Activated naive CD8-positive, alpha-beta T cell treated with anti-CD3 and anti-CD28 coated beads, Interleukin-2, amount 10 ng/mL, durations not matched to agents 7 days and 5 days (primary cell): Measurements from ENCODE around the gene AFG3L2. TPM values are rescaled to one million over a fixed set of nuclear protein-coding genes. Genes with fewer than 3 reads are reported as not detected.
"Not testable (repeated sequence)": the region's sequence is repeated elsewhere in the genome, so short reads cannot be mapped to it uniquely, and the experiment has no call there.

ENCODE experiments used
- ATAC-seq: fragments of 150-1000 bp; cut with Tn5 transposase; one replicate; pipeline ENCODE4 v1.10.0; 2021; ENCODE audit warnings: low read depth, moderate library complexity
- POLR2A ChIA-PET: fragments of 350-600 bp; sonication (Branson Sonifier 250); formaldehyde crosslinking; loops from one replicate; lab custom pipeline; 2021; ENCODE audit warnings: antibody characterized with exemption; lab: Charles Lee
- DNase-seq: peaks from one replicate; pipeline ENCODE4 v3.0.0; 2021
- H3K27ac Mint-ChIP-seq: one replicate; pipeline ENCODE4 v1.8.0; 2022; ENCODE audit warnings: mild to moderate bottlenecking, mixed read lengths
- H3K27me3 Mint-ChIP-seq: one replicate; pipeline ENCODE4 v1.8.0; 2022; ENCODE audit warnings: mild to moderate bottlenecking, moderate library complexity, mixed read lengths
- H3K36me3 Mint-ChIP-seq: one replicate; pipeline ENCODE4 v1.8.0; 2021; ENCODE audit warnings: mild to moderate bottlenecking, mixed read lengths
- H3K4me1 Mint-ChIP-seq: one replicate; pipeline ENCODE4 v1.8.0; 2021; ENCODE audit warnings: mixed read lengths
- H3K4me3 Mint-ChIP-seq: one replicate; pipeline ENCODE4 v1.8.0; 2022; ENCODE audit warnings: mild to moderate bottlenecking, moderate library complexity, mixed read lengths
- H3K9me3 Mint-ChIP-seq: one replicate; pipeline ENCODE4 v1.8.0; 2021; ENCODE audit warnings: mixed read lengths
- total RNA-seq, 2 experiments: library from RNA; stranded (reverse); gene quantifications; one replicate each; pipeline ENCODE4 v1.2.3, GENCODE V29; 2021

AFG3L2 gene
- total RNA-seq, 2 experiments from 2014 or later = 38.3 to 40.3 TPM

DNA sequence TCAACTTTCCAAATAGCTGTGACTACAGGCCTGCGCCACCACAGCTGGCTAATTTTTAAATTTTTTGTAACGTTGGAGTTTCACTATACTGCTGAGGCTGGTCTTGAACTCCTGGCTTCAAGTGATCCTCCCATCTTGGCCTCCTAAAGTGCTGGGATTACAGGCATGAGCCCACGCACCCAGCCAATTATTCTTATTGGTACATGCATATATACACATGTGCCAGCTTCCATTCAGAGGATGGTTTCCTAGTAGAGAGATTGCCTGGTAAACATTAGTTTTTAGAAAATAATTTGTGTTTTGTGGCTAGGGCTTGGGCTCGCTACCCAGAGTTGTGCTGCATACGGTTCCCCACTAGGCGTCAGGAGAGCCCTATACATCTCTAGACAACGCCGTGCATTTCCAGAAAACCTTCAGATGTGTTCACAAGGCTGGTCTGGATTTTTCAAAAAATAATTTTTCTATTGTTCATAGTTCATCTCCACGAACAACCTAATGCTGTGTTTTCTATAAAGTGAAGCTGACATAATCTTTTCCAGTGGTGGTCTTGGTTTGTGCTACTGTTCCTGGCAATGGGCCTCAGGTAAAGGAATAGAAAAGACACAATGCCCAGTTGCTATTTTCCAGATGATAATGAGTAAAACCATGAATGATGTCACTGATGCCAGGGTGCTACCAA lies 14.6 kb upstream of the AFG3L2 start:
- Mint-ChIP-seq H3K36me3 (no peaks in the 10 kb centered on the region), H3K27me3 (peaks cover 9% of the 10 kb centered on the region), H3K4me3 (no peak overlapping the region), H3K4me1 (no peaks in the 10 kb centered on the region), H3K9me3 (no peaks in the 10 kb centered on the region), H3K27ac (no peak overlapping the region)
- DNase-seq (no peak), ATAC-seq (peak; percentile 87)
- POLR2A ChIA-PET = interaction anchor here (1.1 kb wide), 1 partner anchor 15 kb away, joined by 3 read pairs; the partner anchor contains the start of gene AFG3L2

DNA sequence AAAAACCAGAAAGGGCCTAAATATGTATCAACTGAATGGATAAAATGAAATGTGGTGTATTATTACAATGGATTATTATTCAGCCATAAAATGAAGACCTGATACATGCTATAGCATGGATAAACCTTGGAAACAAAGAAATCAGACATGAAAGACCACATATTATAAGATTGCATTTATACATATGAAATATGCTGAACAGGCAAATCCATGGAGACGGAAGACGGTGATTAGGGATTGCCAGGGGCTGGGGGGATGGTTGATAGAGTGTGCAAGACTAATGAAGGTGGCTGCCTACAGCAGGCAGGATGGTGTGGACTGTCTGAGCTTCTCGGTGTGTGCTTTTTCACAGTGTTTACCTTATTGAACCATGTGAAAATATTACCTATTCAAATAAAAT lies 11.4 kb upstream of the AFG3L2 start:
- Mint-ChIP-seq H3K27me3 (peaks cover 5% of the 10 kb centered on the region), H3K27ac (no peak overlapping the region), H3K9me3 (no peaks in the 10 kb centered on the region), H3K36me3 (no peaks in the 10 kb centered on the region), H3K4me3 (no peak overlapping the region), H3K4me1 (no peaks in the 10 kb centered on the region)
- DNase-seq (no peak), ATAC-seq (no peak)
- POLR2A ChIA-PET = no interaction called here

DNA sequence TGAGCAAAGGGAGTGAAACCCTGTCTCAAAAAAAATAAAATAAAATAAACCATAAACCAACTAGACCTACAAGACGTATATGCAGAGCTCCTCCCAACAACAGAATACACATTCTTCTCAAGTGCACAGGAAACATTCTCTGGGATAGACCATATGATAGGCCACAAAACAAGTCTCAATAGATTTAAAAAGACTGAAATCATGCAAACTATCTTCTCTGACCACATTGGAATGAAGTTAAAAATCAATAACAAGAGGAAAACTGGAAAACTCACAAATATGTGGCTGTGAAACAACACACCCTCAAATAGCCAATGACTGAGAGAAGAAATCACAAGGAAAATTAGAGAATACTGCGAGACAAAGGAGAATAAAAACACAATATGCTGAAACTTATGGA lies 7.2 kb upstream of the AFG3L2 start:
- Mint-ChIP-seq H3K36me3 (no peaks in the 10 kb centered on the region), H3K4me3 (no peak overlapping the region), H3K27me3 (peaks cover 5% of the 10 kb centered on the region), H3K27ac (no peak overlapping the region), H3K4me1 (no peaks in the 10 kb centered on the region), H3K9me3 (no peaks in the 10 kb centered on the region)
- no peak for ATAC-seq
- DNase-seq = no peak
- POLR2A ChIA-PET = no interaction called here

DNA sequence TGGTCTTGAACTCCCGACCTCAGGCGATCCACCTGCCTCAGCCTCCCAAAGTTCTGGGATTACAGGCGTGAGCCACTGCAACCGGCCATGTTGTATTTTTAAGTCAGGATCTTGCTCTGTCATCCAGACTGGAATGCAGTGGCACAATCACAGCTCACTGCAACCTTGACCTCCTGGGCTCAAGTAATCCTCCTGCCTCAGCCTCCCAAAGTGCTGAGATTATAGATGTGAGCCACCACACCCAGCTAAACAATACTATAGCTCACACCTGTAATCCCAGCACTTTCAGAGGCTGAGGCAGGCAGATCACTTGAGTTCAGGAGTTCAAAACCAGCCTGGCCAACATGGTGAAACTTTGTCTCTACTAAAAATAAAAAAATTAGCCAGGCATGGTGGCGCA lies 6.7 kb upstream of the AFG3L2 start:
- H3K4me3 Mint-ChIP-seq, ATAC-seq, H3K36me3 Mint-ChIP-seq, H3K27ac Mint-ChIP-seq, DNase-seq, POLR2A ChIA-PET, H3K4me1 Mint-ChIP-seq, H3K27me3 Mint-ChIP-seq, H3K9me3 Mint-ChIP-seq: not testable (repeated sequence)

DNA sequence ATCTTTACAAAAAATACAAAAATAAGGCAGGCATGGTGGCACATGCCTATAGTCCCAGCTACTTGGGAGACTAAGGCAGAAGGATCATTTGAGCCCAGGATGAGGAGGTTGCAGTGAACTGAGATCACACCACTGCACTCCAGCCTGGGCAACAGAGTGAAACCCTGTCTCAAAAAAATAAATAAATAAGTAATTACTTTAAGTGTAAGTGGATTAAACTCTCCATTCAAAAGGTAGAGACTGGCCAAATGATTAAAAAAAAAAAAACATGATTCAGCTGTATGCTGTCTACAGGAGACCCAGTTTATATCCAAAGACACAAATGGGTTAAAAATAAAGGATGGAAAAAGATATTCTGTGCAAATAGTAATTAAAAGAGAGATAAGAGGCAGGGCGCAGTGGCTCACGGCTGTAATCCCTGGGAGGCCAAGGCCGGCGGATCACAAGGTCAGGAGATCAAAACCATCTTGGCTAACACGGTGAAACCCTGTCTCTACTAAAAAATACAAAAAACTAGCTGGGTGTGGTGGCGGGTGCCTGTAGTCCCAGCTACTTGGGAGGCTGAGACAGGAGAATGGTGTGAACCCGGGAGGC lies 5.3 kb upstream of the AFG3L2 start:
- ATAC-seq, H3K4me1 Mint-ChIP-seq, H3K27me3 Mint-ChIP-seq, H3K27ac Mint-ChIP-seq, POLR2A ChIA-PET, H3K36me3 Mint-ChIP-seq, H3K4me3 Mint-ChIP-seq, DNase-seq, H3K9me3 Mint-ChIP-seq: not testable (repeated sequence)

DNA sequence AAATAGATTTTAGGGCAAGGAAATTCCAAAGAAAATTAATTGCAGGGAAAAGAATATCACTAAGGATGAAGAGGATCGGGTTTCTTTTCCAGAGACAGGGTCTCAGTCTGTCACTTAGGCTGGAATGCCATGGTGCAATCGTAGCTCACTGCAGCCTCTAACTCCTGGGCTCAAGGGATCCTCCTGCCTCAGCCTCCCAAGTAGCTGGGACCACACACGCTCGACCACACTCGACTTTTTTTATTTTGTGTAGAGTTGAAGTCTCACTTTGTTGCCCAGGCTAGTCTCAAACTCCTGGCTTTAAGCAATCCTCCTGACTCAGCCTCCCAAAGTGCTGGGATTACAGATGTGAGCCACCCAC lies 1.2 kb upstream of the AFG3L2 start:
- not testable (repeated sequence) for H3K9me3 Mint-ChIP-seq, H3K27me3 Mint-ChIP-seq, H3K36me3 Mint-ChIP-seq, DNase-seq, ATAC-seq
- POLR2A ChIA-PET = interaction anchor here (1.1 to 1.8 kb wide), 2 partner anchors 286 to 570 kb away, joined by 4 to 9 read pairs; partner anchors contain the start of gene SEH1L
- H3K4me1 Mint-ChIP-seq = peaks cover 24% of the 10 kb centered on the region
- peak overlapping the region; percentile 87 for H3K27ac Mint-ChIP-seq
- H3K4me3 Mint-ChIP-seq = peak overlapping the region; percentile 95

DNA sequence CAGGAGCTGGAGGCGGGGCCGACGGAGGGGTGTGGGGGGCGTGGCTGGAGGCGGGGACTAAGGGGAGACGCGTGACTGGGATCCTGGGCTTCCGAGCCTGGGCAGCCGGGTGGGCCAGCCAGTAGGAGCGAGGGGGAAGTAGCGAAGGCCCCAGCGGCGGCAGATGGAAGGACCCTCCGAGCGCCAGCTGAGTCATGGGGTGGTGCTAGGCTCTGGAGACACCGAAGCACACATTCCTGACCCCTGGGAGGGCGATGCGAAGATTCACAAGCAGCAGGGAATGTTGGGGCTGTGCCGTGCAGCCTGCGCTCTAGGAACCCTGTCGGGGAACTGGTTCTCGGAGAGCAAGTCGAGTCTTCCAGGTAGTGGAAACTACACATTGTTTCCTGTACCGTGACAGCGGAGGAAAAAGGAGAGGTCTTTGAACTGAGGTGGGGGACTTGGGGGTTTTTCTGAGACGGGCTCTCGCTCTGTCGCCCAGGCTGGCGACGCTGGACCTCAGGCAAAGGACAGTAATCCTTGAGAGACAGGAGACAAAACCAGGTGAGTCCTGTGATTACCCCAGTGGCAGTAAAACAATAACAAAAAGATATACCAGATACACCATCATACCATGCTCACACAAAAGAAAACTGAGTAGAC lies 650 bp upstream of the AFG3L2 start:
- H3K9me3 Mint-ChIP-seq = no peaks in the 10 kb centered on the region
- H3K4me1 Mint-ChIP-seq = peaks cover 29% of the 10 kb centered on the region
- peaks cover 6% of the 10 kb centered on the region for H3K27me3 Mint-ChIP-seq
- H3K27ac Mint-ChIP-seq = peak overlapping the region; percentile 87
- POLR2A ChIA-PET = interaction anchor here (0.6 to 2.1 kb wide), 19 partner anchors 13 to 760 kb away, joined by 3 to 18 read pairs (median 4); partner anchors contain the start of genes CEP192, CEP76, PRELID3A and PSMG2
- ATAC-seq (no peak), DNase-seq (no peak)
- H3K4me3 Mint-ChIP-seq = peak overlapping the region; percentile 95
- peaks cover 9% of the 10 kb centered on the region for H3K36me3 Mint-ChIP-seq

DNA sequence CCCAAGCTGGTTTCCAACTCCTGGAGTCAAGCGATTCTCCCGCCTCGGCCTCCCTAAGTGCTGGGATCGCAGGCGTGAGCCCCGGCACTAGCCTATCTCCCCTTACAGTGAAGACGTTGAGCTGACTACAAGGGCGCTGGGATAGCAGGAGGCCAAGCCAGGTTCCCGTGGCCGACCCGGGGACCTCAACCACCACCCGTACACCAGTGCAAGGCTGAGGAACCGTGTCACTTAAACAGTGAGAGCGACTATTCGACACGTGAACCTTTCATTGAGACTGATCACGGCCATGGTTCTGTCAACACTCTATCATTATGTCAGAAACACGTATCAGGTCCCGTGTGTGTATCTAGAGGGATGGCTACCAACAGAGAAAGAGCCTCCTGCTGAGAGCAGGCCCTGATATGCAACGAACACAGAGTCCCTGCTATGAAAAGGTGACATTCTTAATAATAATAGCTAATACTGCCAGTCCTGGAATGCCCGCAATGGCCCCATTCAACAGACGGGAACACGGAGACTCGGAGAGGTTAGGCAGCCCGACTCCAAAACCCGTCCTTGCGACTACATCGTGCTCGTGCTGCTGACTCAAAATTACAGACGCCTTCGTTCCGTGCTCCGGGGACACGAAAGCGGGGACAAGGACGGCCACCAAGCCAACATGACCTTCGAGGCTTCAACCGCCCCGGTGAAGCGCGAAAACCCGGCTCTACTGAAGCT lies 833 bp downstream of the AFG3L2 start:
- DNase-seq (peak; percentile 38), ATAC-seq (no peak)
- peaks cover 13% of the 10 kb centered on the region for H3K36me3 Mint-ChIP-seq
- peak overlapping the region; percentile 90 for H3K4me3 Mint-ChIP-seq
- POLR2A ChIA-PET = interaction anchor here (0.6 to 2.1 kb wide), 13 partner anchors 15 to 615 kb away, joined by 3 to 18 read pairs (median 5); partner anchors contain the start of genes CEP192, CEP76, PRELID3A and PSMG2
- peak overlapping the region; percentile 89 for H3K27ac Mint-ChIP-seq
- peaks cover 6% of the 10 kb centered on the region for H3K27me3 Mint-ChIP-seq
- H3K4me1 Mint-ChIP-seq = peaks cover 39% of the 10 kb centered on the region
- no peaks in the 10 kb centered on the region for H3K9me3 Mint-ChIP-seq

DNA sequence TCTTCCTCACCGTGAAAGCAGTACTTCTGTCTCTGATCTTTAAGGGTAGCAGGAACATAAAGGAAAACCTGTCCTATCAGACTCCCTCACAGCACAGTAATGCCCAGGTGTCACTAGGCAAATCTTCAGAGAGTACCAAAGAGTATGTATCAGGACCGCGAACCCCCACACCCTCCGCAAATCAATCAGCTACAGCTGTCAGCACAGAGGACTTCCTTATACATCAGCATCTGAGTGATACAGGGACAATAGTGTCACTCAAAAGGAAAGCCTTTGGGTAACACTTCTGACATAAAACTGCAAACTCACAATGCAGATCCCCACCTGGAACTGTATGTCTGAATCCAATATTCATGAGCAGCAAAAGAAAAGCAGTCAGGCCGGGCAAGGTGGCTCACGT lies 2.6 kb downstream of the AFG3L2 start:
- POLR2A ChIA-PET = interaction anchor here (1.1 kb wide), 1 partner anchor 328 kb away, joined by 3 read pairs; the partner anchor contains the start of genes CEP76 and PSMG2
- Mint-ChIP-seq H3K9me3 (no peaks in the 10 kb centered on the region), H3K36me3 (peaks cover 15% of the 10 kb centered on the region), H3K4me3 (peak overlapping the region; percentile 50), H3K4me1 (peaks cover 42% of the 10 kb centered on the region), H3K27me3 (peaks cover 6% of the 10 kb centered on the region), H3K27ac (no peak overlapping the region)
- ATAC-seq (no peak), DNase-seq (no peak)

DNA sequence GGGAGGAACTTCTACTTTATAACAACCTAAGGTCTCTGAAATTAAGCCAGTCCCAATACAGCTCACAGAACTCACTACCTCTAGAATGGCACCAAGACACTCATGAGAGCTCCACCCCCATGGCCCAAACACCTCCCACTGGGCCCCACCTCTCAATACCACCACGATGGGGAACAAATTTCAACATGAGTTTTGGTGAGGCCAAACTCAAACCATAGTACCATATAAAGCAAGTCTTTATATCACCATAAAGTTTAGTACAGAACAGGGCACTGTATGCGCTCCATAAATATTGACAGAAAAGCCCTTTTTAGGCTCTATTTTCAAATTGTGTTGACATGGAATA lies 3.3 kb downstream of the AFG3L2 start:
- Mint-ChIP-seq H3K4me3 (no peak overlapping the region), H3K4me1 (peaks cover 42% of the 10 kb centered on the region), H3K27ac (no peak overlapping the region), H3K9me3 (no peaks in the 10 kb centered on the region), H3K36me3 (peaks cover 17% of the 10 kb centered on the region), H3K27me3 (peaks cover 5% of the 10 kb centered on the region)
- ATAC-seq (no peak), DNase-seq (no peak)
- POLR2A ChIA-PET = no interaction called here

DNA sequence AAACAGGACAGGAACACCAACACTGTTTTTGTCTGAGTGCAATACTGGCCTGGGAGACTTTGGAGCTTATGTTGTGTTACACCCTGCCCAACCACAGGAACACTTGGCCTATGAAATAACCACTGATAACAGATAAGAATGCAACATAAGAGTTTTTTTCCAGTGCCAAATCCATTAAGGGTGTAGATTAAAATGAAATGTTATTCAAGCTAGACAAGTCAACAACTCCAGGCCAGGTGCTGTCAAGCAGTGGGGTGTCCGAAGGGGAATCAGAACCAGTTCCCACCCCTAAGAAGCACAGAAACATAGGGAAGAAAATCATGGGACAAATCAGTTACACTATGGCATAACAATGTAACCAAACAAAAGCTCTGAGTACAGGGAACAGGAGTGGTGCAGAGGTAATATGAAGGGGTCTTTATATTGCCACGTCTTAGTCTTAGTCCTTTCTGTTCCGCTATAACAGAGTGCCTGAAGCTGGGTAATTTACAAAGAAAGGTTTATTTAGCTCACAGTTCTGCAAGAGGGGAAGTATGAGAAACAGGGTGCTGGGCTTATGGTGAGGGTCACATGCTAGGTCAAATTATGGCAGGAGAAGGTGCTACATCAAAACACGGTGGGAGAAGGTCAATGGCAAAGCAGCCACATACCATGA lies 3.8 kb downstream of the AFG3L2 start:
- peaks cover 2% of the 10 kb centered on the region for H3K27me3 Mint-ChIP-seq
- POLR2A ChIA-PET = no interaction called here
- H3K9me3 Mint-ChIP-seq = no peaks in the 10 kb centered on the region
- no peak overlapping the region for H3K4me3 Mint-ChIP-seq
- no peak overlapping the region for H3K27ac Mint-ChIP-seq
- ATAC-seq (no peak), DNase-seq (no peak)
- H3K36me3 Mint-ChIP-seq = peaks cover 17% of the 10 kb centered on the region
- H3K4me1 Mint-ChIP-seq = peaks cover 42% of the 10 kb centered on the region

DNA sequence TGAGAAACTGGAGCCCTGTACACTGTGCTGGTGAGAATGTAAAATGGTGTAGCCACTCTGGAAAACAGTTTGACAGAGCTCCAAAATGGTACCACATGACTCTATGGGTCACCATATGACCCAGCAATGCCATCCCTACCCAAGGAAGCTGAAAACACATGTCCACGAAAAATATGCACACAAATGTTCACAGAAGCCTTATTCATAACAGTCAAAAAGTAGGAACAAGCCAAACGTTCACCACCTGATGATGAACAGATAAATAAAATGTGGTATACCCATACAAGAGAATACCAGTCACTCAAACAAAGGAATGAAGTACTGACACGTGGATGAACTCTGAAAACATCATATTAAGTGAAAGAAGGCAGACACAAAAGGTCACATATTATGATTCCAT lies 4.6 kb downstream of the AFG3L2 start:
- Mint-ChIP-seq H3K9me3 (no peaks in the 10 kb centered on the region), H3K4me1 (peaks cover 35% of the 10 kb centered on the region), H3K27ac (no peak overlapping the region), H3K36me3 (peaks cover 17% of the 10 kb centered on the region), H3K4me3 (no peak overlapping the region), H3K27me3 (no peaks in the 10 kb centered on the region)
- POLR2A ChIA-PET = no interaction called here
- ATAC-seq (no peak), DNase-seq (no peak)

DNA sequence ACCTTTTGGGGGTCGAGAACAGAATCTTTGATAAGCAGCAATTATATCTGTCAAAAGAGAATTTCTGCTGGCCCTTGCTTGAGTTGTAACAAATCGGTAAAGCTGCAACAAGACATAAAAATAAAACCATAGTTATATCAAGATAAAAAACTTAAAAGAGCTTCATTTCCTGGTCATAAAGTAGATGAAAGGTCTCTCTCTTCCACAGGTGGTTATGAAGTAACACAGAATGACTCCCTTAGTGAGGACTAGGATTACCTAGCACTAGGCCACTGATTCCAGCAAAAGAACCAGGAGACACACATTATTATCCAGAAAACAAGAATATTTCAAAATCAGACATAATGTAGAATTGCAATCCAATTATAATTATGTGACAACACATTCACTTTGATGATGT lies 5.4 kb downstream of the AFG3L2 start:
- Mint-ChIP-seq H3K4me1 (peaks cover 38% of the 10 kb centered on the region), H3K4me3 (peak overlapping the region; percentile 4)

More for the DNA sequence above, 5.4 kb downstream of the AFG3L2 start:
- POLR2A ChIA-PET = interaction anchor here (0.6 kb wide), 1 partner anchor 25 kb away, joined by 7 read pairs; no protein-coding TSS in a partner anchor
- Mint-ChIP-seq H3K27me3 (no peaks in the 10 kb centered on the region), H3K9me3 (no peaks in the 10 kb centered on the region), H3K27ac (peak overlapping the region; percentile 18), H3K36me3 (peaks cover 23% of the 10 kb centered on the region)
- DNase-seq (no peak), ATAC-seq (no peak)
